HEK293 (cell line): ENCODE measurements around the gene GDPD3.

Experiments used
- EGR2 ChIP-seq: fragments of 450-650 bp; formaldehyde crosslinking; IDR thresholded peaks from 2 replicates; pipeline ENCODE4 v1.5.1; 2016; ENCODE audit warnings: low read depth, missing biosample characterization, missing genetic modification characterization
- GLIS2 ChIP-seq: fragments of 450-650 bp; formaldehyde crosslinking; IDR thresholded peaks from 2 replicates; pipeline ENCODE4 v1.5.1; 2016; ENCODE audit warnings: missing biosample characterization, missing genetic modification characterization
- IKZF3 ChIP-seq: fragments of 450-650 bp; IDR thresholded peaks from 2 replicates; pipeline ENCODE4 v1.5.0; 2018; ENCODE audit warnings: missing biosample characterization, mild to moderate bottlenecking, missing genetic modification characterization, moderate library complexity
- KLF16 ChIP-seq: fragments of 450-650 bp; formaldehyde crosslinking; IDR thresholded peaks from 2 replicates; pipeline ENCODE4 v1.5.1; 2017; ENCODE audit warnings: missing biosample characterization, missing genetic modification characterization
- KLF7 ChIP-seq: fragments of 450-650 bp; formaldehyde crosslinking; IDR thresholded peaks from 2 replicates; pipeline ENCODE4 v1.5.1; 2016; ENCODE audit warnings: missing biosample characterization, missing genetic modification characterization, borderline replicate concordance
- KLF9 ChIP-seq: fragments of 450-650 bp; formaldehyde crosslinking; IDR thresholded peaks from 2 replicates; pipeline ENCODE4 v1.5.1; 2016; ENCODE audit warnings: missing biosample characterization, missing genetic modification characterization, low read depth
- TCF7L2 ChIP-seq: IDR thresholded peaks from 2 replicates; pipeline ENCODE4 v1.6.1; 2011; ENCODE audit warnings: low read depth, mild to moderate bottlenecking, inconsistent platforms, low read length, moderate library complexity, borderline replicate concordance
- WT1 ChIP-seq: fragments of 450-650 bp; formaldehyde crosslinking; IDR thresholded peaks from 2 replicates; pipeline ENCODE4 v1.5.1; 2016; ENCODE audit warnings: missing biosample characterization, missing genetic modification characterization
- ZBTB1 ChIP-seq: fragments of 450-650 bp; formaldehyde crosslinking; IDR thresholded peaks from 2 replicates; pipeline ENCODE4 v1.5.1; 2016; ENCODE audit warnings: missing biosample characterization, missing genetic modification characterization
- ZFHX2 ChIP-seq: fragments of 450-650 bp; formaldehyde crosslinking; conservative IDR thresholded peaks from 2 replicates; pipeline ENCODE4 v1.5.1; 2016; ENCODE audit warnings: missing biosample characterization, missing genetic modification characterization
- ZNF184 ChIP-seq: fragments of 450-650 bp; IDR thresholded peaks from 2 replicates; pipeline ENCODE4 v1.5.1; 2018; ENCODE audit warnings: missing biosample characterization, mild to moderate bottlenecking, missing genetic modification characterization
- ZNF324 ChIP-seq: fragments of 450-650 bp; formaldehyde crosslinking; IDR thresholded peaks from 2 replicates; pipeline ENCODE4 v1.5.1; 2016; ENCODE audit warnings: missing biosample characterization, missing genetic modification characterization
- ZNF335 ChIP-seq: fragments of 450-650 bp; formaldehyde crosslinking; conservative IDR thresholded peaks from 2 replicates; pipeline ENCODE4 v1.5.1; 2016; ENCODE audit warnings: missing biosample characterization, missing genetic modification characterization
- ZNF426 ChIP-seq: fragments of 450-650 bp; formaldehyde crosslinking; IDR thresholded peaks from 2 replicates; pipeline ENCODE4 v1.5.1; 2017; ENCODE audit warnings: missing biosample characterization, missing genetic modification characterization, mild to moderate bottlenecking, inconsistent platforms, moderate library complexity
- ZNF501 ChIP-seq: fragments of 450-650 bp; formaldehyde crosslinking; IDR thresholded peaks from 2 replicates; pipeline ENCODE4 v1.5.1; 2016; ENCODE audit warnings: missing biosample characterization, missing genetic modification characterization
- ZNF596 ChIP-seq: fragments of 450-650 bp; IDR thresholded peaks from 2 replicates; pipeline ENCODE4 v1.5.0; 2018; ENCODE audit warnings: missing biosample characterization, mild to moderate bottlenecking, missing genetic modification characterization, moderate library complexity
- ZNF610 ChIP-seq: fragments of 450-650 bp; formaldehyde crosslinking; IDR thresholded peaks from 2 replicates; pipeline ENCODE4 v1.5.1; 2016; ENCODE audit warnings: missing biosample characterization, missing genetic modification characterization, borderline replicate concordance
- ZNF623 ChIP-seq: fragments of 450-650 bp; formaldehyde crosslinking; IDR thresholded peaks from 2 replicates; pipeline ENCODE4 v1.5.1; 2016; ENCODE audit warnings: missing biosample characterization, missing genetic modification characterization
- ZNF624 ChIP-seq: fragments of 450-650 bp; formaldehyde crosslinking; IDR thresholded peaks from 2 replicates; pipeline ENCODE4 v1.5.1; 2017; ENCODE audit warnings: missing biosample characterization, missing genetic modification characterization
- ZNF76 ChIP-seq: fragments of 450-650 bp; formaldehyde crosslinking; IDR thresholded peaks from 2 replicates; pipeline ENCODE4; 2016; ENCODE audit warnings: low read depth, missing biosample characterization, missing genetic modification characterization, borderline replicate concordance
- ZNF785 ChIP-seq: fragments of 450-650 bp; formaldehyde crosslinking; IDR thresholded peaks from 2 replicates; pipeline ENCODE4 v1.5.1; 2016; ENCODE audit warnings: missing biosample characterization, missing genetic modification characterization
- TF ChIP-seq, protein P1 (sequence below): fragments of 450-650 bp; formaldehyde crosslinking; IDR thresholded peaks from 2 replicates; pipeline ENCODE4 v1.5.1; 2016; ENCODE audit warnings: missing biosample characterization, missing genetic modification characterization
- TF ChIP-seq, protein P2 (sequence below): fragments of 450-650 bp; formaldehyde crosslinking; IDR thresholded peaks from 2 replicates; pipeline ENCODE4 v1.5.1; 2017; ENCODE audit warnings: missing biosample characterization, missing genetic modification characterization
- TF ChIP-seq, protein P3 (sequence below): fragments of 450-650 bp; formaldehyde crosslinking; IDR thresholded peaks from 2 replicates; pipeline ENCODE4 v1.5.1; 2016; ENCODE audit warnings: missing biosample characterization, missing genetic modification characterization
- TF ChIP-seq, protein P4 (sequence below): fragments of 450-650 bp; formaldehyde crosslinking; conservative IDR thresholded peaks from 2 replicates; pipeline ENCODE4 v1.5.1; 2016; ENCODE audit warnings: low read depth, missing biosample characterization, missing genetic modification characterization
- TF ChIP-seq, protein P5 (sequence below): fragments of 450-650 bp; formaldehyde crosslinking; IDR thresholded peaks from 2 replicates; pipeline ENCODE4 v1.5.1; 2017; ENCODE audit warnings: missing biosample characterization, missing genetic modification characterization

The GDPD3 gene

DNA sequence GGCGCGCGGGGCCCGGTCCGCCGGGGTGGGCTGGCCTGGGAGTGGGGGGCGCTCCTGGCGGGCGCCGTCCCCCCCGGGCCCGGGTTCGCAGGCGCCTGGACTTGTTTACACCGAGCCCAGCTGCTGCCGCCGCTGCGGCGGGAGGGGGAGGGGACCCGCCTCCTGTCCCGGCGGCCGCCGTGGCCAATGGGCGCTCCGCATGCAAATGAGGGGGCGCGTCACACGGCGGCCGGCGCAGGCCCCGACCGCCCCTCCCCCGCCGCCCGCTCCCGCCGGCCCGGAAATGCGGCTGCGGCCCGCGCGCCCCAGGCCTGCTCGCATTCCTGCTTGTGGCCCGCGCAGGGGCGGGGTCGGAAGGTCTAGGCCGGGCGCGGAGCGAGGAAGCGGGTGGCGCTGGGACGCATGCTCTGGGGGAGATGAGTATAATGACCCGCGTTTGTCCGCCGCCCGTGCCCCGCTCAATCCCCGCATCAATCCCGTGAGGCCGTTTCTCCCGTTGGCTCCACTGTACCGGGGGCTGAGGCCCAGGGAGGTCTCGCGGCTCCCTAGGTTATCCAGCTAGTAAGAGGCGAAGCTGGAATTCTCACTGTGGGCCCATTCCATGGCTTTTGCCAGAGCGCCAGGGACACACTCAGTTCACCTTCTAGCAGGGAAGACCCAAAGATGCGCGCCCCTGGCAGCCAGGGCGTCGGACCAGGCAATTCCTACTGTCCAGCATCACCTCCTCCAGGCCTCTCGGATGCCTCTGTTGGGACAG, 17.1 kb downstream of the GDPD3 start, which contains the start of gene YPEL3 (continued):
- TF ChIP-seq, protein P1, sequence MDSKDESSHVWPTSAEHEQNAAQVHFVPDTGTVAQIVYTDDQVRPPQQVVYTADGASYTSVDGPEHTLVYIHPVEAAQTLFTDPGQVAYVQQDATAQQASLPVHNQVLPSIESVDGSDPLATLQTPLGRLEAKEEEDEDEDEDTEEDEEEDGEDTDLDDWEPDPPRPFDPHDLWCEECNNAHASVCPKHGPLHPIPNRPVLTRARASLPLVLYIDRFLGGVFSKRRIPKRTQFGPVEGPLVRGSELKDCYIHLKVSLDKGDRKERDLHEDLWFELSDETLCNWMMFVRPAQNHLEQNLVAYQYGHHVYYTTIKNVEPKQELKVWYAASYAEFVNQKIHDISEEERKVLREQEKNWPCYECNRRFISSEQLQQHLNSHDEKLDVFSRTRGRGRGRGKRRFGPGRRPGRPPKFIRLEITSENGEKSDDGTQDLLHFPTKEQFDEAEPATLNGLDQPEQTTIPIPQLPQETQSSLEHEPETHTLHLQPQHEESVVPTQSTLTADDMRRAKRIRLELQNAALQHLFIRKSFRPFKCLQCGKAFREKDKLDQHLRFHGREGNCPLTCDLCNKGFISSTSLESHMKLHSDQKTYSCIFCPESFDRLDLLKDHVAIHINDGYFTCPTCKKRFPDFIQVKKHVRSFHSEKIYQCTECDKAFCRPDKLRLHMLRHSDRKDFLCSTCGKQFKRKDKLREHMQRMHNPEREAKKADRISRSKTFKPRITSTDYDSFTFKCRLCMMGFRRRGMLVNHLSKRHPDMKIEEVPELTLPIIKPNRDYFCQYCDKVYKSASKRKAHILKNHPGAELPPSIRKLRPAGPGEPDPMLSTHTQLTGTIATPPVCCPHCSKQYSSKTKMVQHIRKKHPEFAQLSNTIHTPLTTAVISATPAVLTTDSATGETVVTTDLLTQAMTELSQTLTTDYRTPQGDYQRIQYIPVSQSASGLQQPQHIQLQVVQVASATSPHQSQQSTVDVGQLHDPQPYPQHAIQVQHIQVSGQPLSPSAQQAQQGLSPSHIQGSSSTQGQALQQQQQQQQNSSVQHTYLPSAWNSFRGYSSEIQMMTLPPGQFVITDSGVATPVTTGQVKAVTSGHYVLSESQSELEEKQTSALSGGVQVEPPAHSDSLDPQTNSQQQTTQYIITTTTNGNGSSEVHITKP (tag by site-specific recombination) = peak; percentile 27; the same call in 1 of the 2 replicates
- TF ChIP-seq ZFHX2 (tag by site-specific recombination) (no peak), ZBTB1 (tag by site-specific recombination) (peak; percentile 62; the same call in 1 of the 2 replicates), ZNF623 (tag by site-specific recombination) (no peak), WT1 (0 out of 2 replicates have a peak, but pooled peaks have one; percentile 8), ZNF501 (tag by site-specific recombination) (peak; percentile 41; the same call in 1 of the 2 replicates), ZNF624 (tag by site-specific recombination) (no peak), ZNF335 (tag by site-specific recombination) (peak; percentile 79), ZNF596 (tag by site-specific recombination) (peak; percentile 30; the same call in 1 of the 2 replicates), KLF9 (tag by site-specific recombination) (peak; percentile 87), ZNF184 (0 out of 2 replicates have a peak, but pooled peaks have one; percentile 10), ZNF76 (tag by site-specific recombination) (peak; percentile 65), ZNF785 (tag by site-specific recombination) (0 out of 2 replicates have a peak, but pooled peaks have one; percentile 48), EGR2 (tag by site-specific recombination) (0 out of 2 replicates have a peak, but pooled peaks have one; percentile 14), KLF7 (tag by site-specific recombination) (peak; percentile 48; the same call in 1 of the 2 replicates), GLIS2 (tag by site-specific recombination) (peak; percentile 37; the same call in 1 of the 2 replicates), KLF16 (peak; percentile 58; the same call in 1 of the 2 replicates), TCF7L2 (no peak), IKZF3 (tag by site-specific recombination) (peak; percentile 81), ZNF610 (tag by site-specific recombination) (0 out of 2 replicates have a peak, but pooled peaks have one; percentile 8), ZNF426 (tag by site-specific recombination) (no peak), ZNF324 (tag by site-specific recombination) (peak; percentile 77)
- TF ChIP-seq, protein P2, sequence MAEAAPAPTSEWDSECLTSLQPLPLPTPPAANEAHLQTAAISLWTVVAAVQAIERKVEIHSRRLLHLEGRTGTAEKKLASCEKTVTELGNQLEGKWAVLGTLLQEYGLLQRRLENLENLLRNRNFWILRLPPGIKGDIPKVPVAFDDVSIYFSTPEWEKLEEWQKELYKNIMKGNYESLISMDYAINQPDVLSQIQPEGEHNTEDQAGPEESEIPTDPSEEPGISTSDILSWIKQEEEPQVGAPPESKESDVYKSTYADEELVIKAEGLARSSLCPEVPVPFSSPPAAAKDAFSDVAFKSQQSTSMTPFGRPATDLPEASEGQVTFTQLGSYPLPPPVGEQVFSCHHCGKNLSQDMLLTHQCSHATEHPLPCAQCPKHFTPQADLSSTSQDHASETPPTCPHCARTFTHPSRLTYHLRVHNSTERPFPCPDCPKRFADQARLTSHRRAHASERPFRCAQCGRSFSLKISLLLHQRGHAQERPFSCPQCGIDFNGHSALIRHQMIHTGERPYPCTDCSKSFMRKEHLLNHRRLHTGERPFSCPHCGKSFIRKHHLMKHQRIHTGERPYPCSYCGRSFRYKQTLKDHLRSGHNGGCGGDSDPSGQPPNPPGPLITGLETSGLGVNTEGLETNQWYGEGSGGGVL (tag by site-specific recombination) = peak; percentile 14; the same call in 1 of the 2 replicates
- TF ChIP-seq, protein P3, sequence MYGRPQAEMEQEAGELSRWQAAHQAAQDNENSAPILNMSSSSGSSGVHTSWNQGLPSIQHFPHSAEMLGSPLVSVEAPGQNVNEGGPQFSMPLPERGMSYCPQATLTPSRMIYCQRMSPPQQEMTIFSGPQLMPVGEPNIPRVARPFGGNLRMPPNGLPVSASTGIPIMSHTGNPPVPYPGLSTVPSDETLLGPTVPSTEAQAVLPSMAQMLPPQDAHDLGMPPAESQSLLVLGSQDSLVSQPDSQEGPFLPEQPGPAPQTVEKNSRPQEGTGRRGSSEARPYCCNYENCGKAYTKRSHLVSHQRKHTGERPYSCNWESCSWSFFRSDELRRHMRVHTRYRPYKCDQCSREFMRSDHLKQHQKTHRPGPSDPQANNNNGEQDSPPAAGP = peak; percentile 52; the same call in 1 of the 2 replicates
- TF ChIP-seq, protein P4, sequence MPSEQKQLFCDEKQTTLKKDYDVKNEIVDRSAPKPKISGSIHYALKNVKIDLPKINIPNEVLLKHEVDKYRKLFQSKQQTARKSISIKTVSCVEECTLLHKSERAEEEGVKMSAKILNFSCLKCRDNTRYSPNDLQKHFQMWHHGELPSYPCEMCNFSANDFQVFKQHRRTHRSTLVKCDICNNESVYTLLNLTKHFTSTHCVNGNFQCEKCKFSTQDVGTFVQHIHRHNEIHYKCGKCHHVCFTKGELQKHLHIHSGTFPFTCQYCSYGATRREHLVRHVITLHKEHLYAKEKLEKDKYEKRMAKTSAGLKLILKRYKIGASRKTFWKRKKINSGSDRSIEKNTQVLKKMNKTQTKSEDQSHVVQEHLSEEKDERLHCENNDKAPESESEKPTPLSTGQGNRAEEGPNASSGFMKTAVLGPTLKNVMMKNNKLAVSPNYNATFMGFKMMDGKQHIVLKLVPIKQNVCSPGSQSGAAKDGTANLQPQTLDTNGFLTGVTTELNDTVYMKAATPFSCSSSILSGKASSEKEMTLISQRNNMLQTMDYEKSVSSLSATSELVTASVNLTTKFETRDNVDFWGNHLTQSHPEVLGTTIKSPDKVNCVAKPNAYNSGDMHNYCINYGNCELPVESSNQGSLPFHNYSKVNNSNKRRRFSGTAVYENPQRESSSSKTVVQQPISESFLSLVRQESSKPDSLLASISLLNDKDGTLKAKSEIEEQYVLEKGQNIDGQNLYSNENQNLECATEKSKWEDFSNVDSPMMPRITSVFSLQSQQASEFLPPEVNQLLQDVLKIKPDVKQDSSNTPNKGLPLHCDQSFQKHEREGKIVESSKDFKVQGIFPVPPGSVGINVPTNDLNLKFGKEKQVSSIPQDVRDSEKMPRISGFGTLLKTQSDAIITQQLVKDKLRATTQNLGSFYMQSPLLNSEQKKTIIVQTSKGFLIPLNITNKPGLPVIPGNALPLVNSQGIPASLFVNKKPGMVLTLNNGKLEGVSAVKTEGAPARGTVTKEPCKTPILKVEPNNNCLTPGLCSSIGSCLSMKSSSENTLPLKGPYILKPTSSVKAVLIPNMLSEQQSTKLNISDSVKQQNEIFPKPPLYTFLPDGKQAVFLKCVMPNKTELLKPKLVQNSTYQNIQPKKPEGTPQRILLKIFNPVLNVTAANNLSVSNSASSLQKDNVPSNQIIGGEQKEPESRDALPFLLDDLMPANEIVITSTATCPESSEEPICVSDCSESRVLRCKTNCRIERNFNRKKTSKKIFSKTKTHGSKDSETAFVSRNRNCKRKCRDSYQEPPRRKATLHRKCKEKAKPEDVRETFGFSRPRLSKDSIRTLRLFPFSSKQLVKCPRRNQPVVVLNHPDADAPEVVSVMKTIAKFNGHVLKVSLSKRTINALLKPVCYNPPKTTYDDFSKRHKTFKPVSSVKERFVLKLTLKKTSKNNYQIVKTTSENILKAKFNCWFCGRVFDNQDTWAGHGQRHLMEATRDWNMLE (tag by site-specific recombination) = peak; percentile 51; the same call in 1 of the 2 replicates
- TF ChIP-seq, protein P5, sequence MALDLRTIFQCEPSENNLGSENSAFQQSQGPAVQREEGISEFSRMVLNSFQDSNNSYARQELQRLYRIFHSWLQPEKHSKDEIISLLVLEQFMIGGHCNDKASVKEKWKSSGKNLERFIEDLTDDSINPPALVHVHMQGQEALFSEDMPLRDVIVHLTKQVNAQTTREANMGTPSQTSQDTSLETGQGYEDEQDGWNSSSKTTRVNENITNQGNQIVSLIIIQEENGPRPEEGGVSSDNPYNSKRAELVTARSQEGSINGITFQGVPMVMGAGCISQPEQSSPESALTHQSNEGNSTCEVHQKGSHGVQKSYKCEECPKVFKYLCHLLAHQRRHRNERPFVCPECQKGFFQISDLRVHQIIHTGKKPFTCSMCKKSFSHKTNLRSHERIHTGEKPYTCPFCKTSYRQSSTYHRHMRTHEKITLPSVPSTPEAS = peak; percentile 19; the same call in 1 of the 2 replicates
